Caco-2 (cell line): ENCODE results near the gene ERGIC1. TPM values are rescaled to one million over a fixed set of nuclear protein-coding genes. Genes with fewer than 3 reads are reported as not detected.

Experiments used
- BruUV-seq: library from RNA; stranded (reverse); fragments of 400-500 nt; replicated peaks from 2 replicates; lab custom pipeline; 2021; lab: Mats Ljungman, UMichigan
- CTCF ChIA-PET: fragments of 300-600 bp; sonication (Branson Sonifier 250); formaldehyde crosslinking; loops from one replicate; lab custom pipeline; 2022; ENCODE audit warnings: antibody characterized with exemption; lab: Charles Lee
- POLR2A ChIA-PET: fragments of 300-600 bp; sonication (Branson Sonifier 250); formaldehyde crosslinking; loops from one replicate; lab custom pipeline; 2022; ENCODE audit warnings: antibody characterized with exemption; lab: Charles Lee
- DNase-seq, 2 experiments: peaks; one replicate each; pipeline versions ENCODE4 v3.0.0 to v3.0.0-alpha.2; 2020 to 2022
- H3K27me3 ChIP-seq: replicated peaks from 2 replicates; pipeline ENCODE4 v1.6.0; 2011; ENCODE audit warnings: low read length; ENCODE audit not compliant: control insufficient read depth, insufficient read depth
- H3K36me3 ChIP-seq: 2 replicates; pipeline ENCODE4 v1.5.1; 2011; ENCODE audit warnings: low read length; ENCODE audit not compliant: control insufficient read depth, insufficient read depth
- H3K4me1 ChIP-seq: fragments of 250-450 bp; sonication (Bioruptor Pico); 2 replicates; pipeline ENCODE4 v1.5.1; 2020; ENCODE audit warnings: mild to moderate bottlenecking
- H3K4me3 ChIP-seq: 2 replicates; pipeline ENCODE4 v1.5.1; 2011; ENCODE audit warnings: low read depth, mild to moderate bottlenecking, control low read depth, low read length
- H3K9me3 ChIP-seq: fragments of 250-450 bp; sonication (Bioruptor Pico); 2 replicates; pipeline ENCODE4 v1.5.1; 2020; ENCODE audit warnings: mild to moderate bottlenecking, moderate library complexity
- H3K27ac Mint-ChIP-seq: one replicate; pipeline ENCODE4 v1.8.0; 2022; ENCODE audit warnings: mixed read lengths; ENCODE audit not compliant: unreplicated experiment
- H3K27me3 Mint-ChIP-seq: one replicate; pipeline ENCODE4 v1.8.0; 2022; ENCODE audit warnings: mixed read lengths; ENCODE audit not compliant: insufficient read depth, unreplicated experiment
- H3K36me3 Mint-ChIP-seq: one replicate; pipeline ENCODE4 v1.8.0; 2022; ENCODE audit warnings: mild to moderate bottlenecking, mixed read lengths; ENCODE audit not compliant: insufficient read depth, unreplicated experiment
- H3K4me1 Mint-ChIP-seq: one replicate; pipeline ENCODE4 v1.8.0; 2022; ENCODE audit warnings: low read depth, mixed read lengths; ENCODE audit not compliant: unreplicated experiment
- H3K4me3 Mint-ChIP-seq: one replicate; pipeline ENCODE4 v1.8.0; 2022; ENCODE audit warnings: mild to moderate bottlenecking, moderate library complexity, mixed read lengths; ENCODE audit not compliant: unreplicated experiment
- H3K9me3 Mint-ChIP-seq: one replicate; pipeline ENCODE4 v1.8.0; 2022; ENCODE audit warnings: mixed read lengths; ENCODE audit not compliant: unreplicated experiment
- intact Hi-C: fragments of 100-400 bp; cut with micrococcal nuclease; formaldehyde crosslinking; loops from one replicate; pipeline ENCODE4 v1.10.0; 2022; ENCODE audit not compliant: unreplicated experiment
- total RNA-seq: library from RNA; stranded (reverse); gene quantifications from 2 replicates; pipeline ENCODE4 v1.2.3, GENCODE V29; 2022
- TF ChIP-seq, protein P1 (sequence below), 2 experiments: fragments of 200-600 bp in 1 of 2; IDR thresholded peaks; 1 replicate in 1 of 2; 2 replicates in 1 of 2; pipeline versions ENCODE4 v1.5.1 to v1.8.0; 2011 to 2022; ENCODE audit warnings: antibody characterized with exemption in 1 of 2, control low read depth in 1 of 2, inconsistent platforms in 1 of 2, low read depth in 1 of 2, low read length in 1 of 2, mild to moderate bottlenecking in 1 of 2, moderate library complexity in 1 of 2; ENCODE audit not compliant: insufficient read depth in 1 of 2, severe bottlenecking in 1 of 2, unreplicated experiment in 1 of 2

ERGIC1 gene
- total RNA-seq, 1 experiment from 2014 or later, result 161 TPM

DNA sequence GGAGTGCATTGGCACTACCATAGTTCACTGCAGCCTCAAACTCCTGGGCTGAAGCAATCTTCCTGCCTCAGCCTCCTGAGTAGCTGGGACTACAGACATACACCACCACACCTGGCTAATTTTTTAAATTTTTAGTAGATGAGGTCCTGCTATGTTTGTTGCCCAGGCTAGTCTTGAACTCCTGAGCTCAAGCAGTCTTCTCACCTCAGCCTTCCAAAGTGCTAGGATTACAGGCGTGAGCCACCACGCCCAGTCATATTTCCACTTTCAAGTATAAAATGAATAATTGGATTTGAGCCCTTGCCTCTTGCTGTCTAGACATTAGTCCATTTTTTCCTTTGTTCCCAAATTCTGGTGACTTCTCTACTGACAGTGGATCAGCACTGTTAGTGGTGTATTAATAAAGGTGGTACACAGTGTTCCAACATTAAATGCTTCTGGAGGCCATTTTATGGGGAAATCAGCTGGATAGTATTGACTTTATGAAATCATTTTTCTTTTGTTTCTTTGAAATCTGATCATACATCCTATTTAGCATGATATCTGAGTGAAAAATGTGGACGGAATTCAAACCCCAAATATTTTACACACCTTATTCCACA is 165.4 kb downstream of the ERGIC1 start:
- Mint-ChIP-seq H3K27me3 (no peaks in the 10 kb centered on the region), H3K36me3 (peaks cover 38% of the 10 kb centered on the region), H3K9me3 (no peaks in the 10 kb centered on the region), H3K4me1 (peaks cover 10% of the 10 kb centered on the region), H3K27ac (no peak overlapping the region), H3K4me3 (no peak overlapping the region)
- POLR2A ChIA-PET, result no interaction called here
- intact Hi-C loops, result no loop called here
- DNase-seq, result no peak
- no peaks in the 10 kb centered on the region for H3K27me3 ChIP-seq
- H3K9me3 ChIP-seq, result no peaks in the 10 kb centered on the region
- TF ChIP-seq, protein P1, sequence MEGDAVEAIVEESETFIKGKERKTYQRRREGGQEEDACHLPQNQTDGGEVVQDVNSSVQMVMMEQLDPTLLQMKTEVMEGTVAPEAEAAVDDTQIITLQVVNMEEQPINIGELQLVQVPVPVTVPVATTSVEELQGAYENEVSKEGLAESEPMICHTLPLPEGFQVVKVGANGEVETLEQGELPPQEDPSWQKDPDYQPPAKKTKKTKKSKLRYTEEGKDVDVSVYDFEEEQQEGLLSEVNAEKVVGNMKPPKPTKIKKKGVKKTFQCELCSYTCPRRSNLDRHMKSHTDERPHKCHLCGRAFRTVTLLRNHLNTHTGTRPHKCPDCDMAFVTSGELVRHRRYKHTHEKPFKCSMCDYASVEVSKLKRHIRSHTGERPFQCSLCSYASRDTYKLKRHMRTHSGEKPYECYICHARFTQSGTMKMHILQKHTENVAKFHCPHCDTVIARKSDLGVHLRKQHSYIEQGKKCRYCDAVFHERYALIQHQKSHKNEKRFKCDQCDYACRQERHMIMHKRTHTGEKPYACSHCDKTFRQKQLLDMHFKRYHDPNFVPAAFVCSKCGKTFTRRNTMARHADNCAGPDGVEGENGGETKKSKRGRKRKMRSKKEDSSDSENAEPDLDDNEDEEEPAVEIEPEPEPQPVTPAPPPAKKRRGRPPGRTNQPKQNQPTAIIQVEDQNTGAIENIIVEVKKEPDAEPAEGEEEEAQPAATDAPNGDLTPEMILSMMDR (IDR thresholded peaks at IDR 0.05; ENCODE audit: insufficient read depth in 1 of 2, low read depth in 1 of 2, low read length in 1 of 2, severe bottlenecking in 1 of 2, unreplicated experiment in 1 of 2), result no peak
- H3K4me3 ChIP-seq, result no peak overlapping the region
- no peaks in the 10 kb centered on the region for H3K4me1 ChIP-seq
- no peaks in the 10 kb centered on the region for H3K36me3 ChIP-seq
- CTCF ChIA-PET, result interaction anchor here (0.9 kb wide), 1 partner anchor 58 kb away, joined by 3 read pairs; no protein-coding TSS in a partner anchor
- BruUV-seq, result no TSS peak

DNA sequence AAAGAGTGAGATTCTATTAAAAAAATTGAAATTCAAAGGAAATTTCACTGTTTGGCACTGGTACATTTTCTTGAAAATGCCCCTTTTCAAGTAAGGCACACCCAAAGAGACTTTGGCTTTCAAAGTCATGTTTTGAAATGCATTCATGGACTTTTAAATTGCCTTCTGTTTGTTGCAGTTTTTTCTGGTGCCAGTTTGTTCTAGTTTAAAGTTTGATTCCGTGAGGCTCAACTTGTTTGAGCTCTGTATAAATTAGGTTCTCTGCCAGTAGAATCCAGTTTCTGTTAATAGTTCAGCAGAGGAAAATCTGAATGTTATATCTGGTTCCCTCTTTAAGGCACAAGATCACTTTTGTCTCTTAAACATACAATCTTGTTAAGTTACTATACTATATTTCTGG is 165.9 kb downstream of the ERGIC1 start:
- no peaks in the 10 kb centered on the region for H3K27me3 ChIP-seq
- Mint-ChIP-seq H3K27me3 (no peaks in the 10 kb centered on the region), H3K4me3 (no peak overlapping the region), H3K36me3 (peaks cover 34% of the 10 kb centered on the region), H3K9me3 (no peaks in the 10 kb centered on the region), H3K4me1 (peaks cover 10% of the 10 kb centered on the region), H3K27ac (no peak overlapping the region)
- no peak overlapping the region for H3K4me3 ChIP-seq
- no peak for DNase-seq
- BruUV-seq, result no TSS peak
- H3K4me1 ChIP-seq, result no peaks in the 10 kb centered on the region
- no peaks in the 10 kb centered on the region for H3K9me3 ChIP-seq
- POLR2A ChIA-PET, result no interaction called here
- H3K36me3 ChIP-seq, result no peaks in the 10 kb centered on the region
- TF ChIP-seq, protein P1 (IDR thresholded peaks at IDR 0.05; ENCODE audit: insufficient read depth in 1 of 2, low read depth in 1 of 2, low read length in 1 of 2, severe bottlenecking in 1 of 2, unreplicated experiment in 1 of 2), result no peak
- intact Hi-C loops, result no loop called here
- CTCF ChIA-PET, result no interaction called here

- no peaks in the 10 kb centered on the region for H3K36me3 ChIP-seq
- POLR2A ChIA-PET, result no interaction called here
- H3K27ac Mint-ChIP-seq, result no peak overlapping the region
Measured at GRCh38 chr5:173001229-173001841, 167.3 kb downstream of the ERGIC1 start.

More at GRCh38 chr5:173001229-173001841, 167.3 kb downstream of the ERGIC1 start:
- Mint-ChIP-seq H3K4me1 (peaks cover 10% of the 10 kb centered on the region), H3K27me3 (no peaks in the 10 kb centered on the region), H3K9me3 (no peaks in the 10 kb centered on the region), H3K36me3 (peaks cover 24% of the 10 kb centered on the region), H3K4me3 (no peak overlapping the region)
- DNase-seq, result no peak
- TF ChIP-seq, protein P1 (IDR thresholded peaks at IDR 0.05; ENCODE audit: insufficient read depth in 1 of 2, low read depth in 1 of 2, low read length in 1 of 2, severe bottlenecking in 1 of 2, unreplicated experiment in 1 of 2), result no peak
- no peak overlapping the region for H3K4me3 ChIP-seq
- H3K9me3 ChIP-seq, result no peaks in the 10 kb centered on the region
- no peaks in the 10 kb centered on the region for H3K4me1 ChIP-seq
- BruUV-seq, result no TSS peak
- intact Hi-C loops, result no loop called here
- CTCF ChIA-PET, result no interaction called here
- H3K27me3 ChIP-seq, result no peaks in the 10 kb centered on the region

Other genes starting within 250 kb of the ERGIC1 start
- gene NEURL1B, start 193.0 kb upstream of the ERGIC1 start, total RNA-seq, result 6.0 and 7.6 TPM in 2 replicates
- 28.3 and 29.2 TPM in 2 replicates for gene DUSP1, start 63.1 kb upstream of the ERGIC1 start, total RNA-seq
- 42.1 and 43.8 TPM in 2 replicates for gene RPL26L1, start 125.2 kb downstream of the ERGIC1 start, total RNA-seq
- 205 and 216 TPM in 2 replicates for gene ATP6V0E1, start 149.5 kb downstream of the ERGIC1 start, total RNA-seq
- gene CREBRF, start 222.1 kb downstream of the ERGIC1 start, total RNA-seq, result 12.3 and 12.6 TPM in 2 replicates